OCI-LY1 (cell line): Measurements from ENCODE around the gene SOCS1.

Source experiments
- EZH2 ChIP-seq: fragments of 200-600 bp; sonication (generic), shearing (Covaris generic); IDR thresholded peaks from 2 replicates; pipeline ENCODE4 v1.8.0; 2017; ENCODE audit warnings: borderline replicate concordance, mixed run types, mild to moderate bottlenecking, antibody characterized with exemption, low read length, moderate library complexity, mixed read lengths
- TF ChIP-seq, protein P1 (sequence below): fragments of 200-600 bp; sonication (generic), shearing (Covaris generic); IDR thresholded peaks from 2 replicates; pipeline ENCODE4 v1.5.1; 2017; ENCODE audit warnings: mild to moderate bottlenecking, antibody characterized with exemption, low read length, moderate library complexity, mixed read lengths

DNA sequence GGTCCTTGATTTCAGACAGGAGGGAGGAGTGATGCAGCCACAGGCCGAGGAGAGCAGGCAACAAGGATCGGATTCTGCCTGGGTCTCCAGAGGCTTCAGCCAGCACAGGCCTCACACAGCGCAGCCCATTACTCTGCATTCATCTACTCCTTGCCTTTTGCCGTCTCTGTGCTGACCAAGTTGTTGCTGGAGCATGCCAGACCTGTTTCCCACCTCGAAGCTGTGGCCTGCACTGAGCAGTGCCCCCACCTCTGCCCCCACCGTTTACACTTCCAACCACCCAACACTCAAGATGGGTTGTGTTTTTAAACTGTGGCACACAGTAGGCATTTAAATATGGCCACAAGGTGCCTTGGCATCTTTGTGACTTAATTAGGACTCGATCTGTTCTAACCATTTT is 19.0 kb upstream of the SOCS1 start:
- no peak for TF ChIP-seq EZH2
- TF ChIP-seq, protein P1, sequence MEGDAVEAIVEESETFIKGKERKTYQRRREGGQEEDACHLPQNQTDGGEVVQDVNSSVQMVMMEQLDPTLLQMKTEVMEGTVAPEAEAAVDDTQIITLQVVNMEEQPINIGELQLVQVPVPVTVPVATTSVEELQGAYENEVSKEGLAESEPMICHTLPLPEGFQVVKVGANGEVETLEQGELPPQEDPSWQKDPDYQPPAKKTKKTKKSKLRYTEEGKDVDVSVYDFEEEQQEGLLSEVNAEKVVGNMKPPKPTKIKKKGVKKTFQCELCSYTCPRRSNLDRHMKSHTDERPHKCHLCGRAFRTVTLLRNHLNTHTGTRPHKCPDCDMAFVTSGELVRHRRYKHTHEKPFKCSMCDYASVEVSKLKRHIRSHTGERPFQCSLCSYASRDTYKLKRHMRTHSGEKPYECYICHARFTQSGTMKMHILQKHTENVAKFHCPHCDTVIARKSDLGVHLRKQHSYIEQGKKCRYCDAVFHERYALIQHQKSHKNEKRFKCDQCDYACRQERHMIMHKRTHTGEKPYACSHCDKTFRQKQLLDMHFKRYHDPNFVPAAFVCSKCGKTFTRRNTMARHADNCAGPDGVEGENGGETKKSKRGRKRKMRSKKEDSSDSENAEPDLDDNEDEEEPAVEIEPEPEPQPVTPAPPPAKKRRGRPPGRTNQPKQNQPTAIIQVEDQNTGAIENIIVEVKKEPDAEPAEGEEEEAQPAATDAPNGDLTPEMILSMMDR: no peak
